HepG2 (cell line): ENCODE measurements around the gene ELL3. TPM values are rescaled to one million over a fixed set of nuclear protein-coding genes. Genes with fewer than 3 reads are reported as not detected.

ENCODE experiments used
- ATF7 ChIP-seq, 2 experiments: fragments of 450-650 bp in 1 of 2; sonication (generic) in 1 of 2; formaldehyde crosslinking in 1 of 2; IDR thresholded peaks; 2 replicates each; pipeline versions ENCODE4 v1.4.0 to v1.6.1; 2016 to 2020; ENCODE audit warnings: antibody characterized with exemption in 1 of 2, mild to moderate bottlenecking in 1 of 2, missing genetic modification reagents in 1 of 2
- CBX5 ChIP-seq: sonication (generic); formaldehyde crosslinking; IDR thresholded peaks from 2 replicates; pipeline ENCODE4 v1.4.0; 2020; ENCODE audit warnings: missing genetic modification reagents, borderline replicate concordance
- FOXO4 ChIP-seq: sonication (generic); formaldehyde crosslinking; conservative IDR thresholded peaks from 2 replicates; pipeline ENCODE4 v1.8.1; 2023; ENCODE audit warnings: missing genetic modification reagents
- FOXP1 ChIP-seq, 2 experiments: fragments of 450-650 bp in 1 of 2; IDR thresholded peaks; 2 replicates each; pipeline ENCODE4 v1.6.1; 2017 to 2018; ENCODE audit warnings: antibody characterized with exemption in 1 of 2
- GATA4 ChIP-seq: sonication (generic); IDR thresholded peaks from 2 replicates; pipeline ENCODE4 v1.6.1; 2016; ENCODE audit warnings: antibody characterized with exemption, low read depth, borderline replicate concordance
- MNT ChIP-seq: fragments of 450-650 bp; IDR thresholded peaks from 2 replicates; pipeline ENCODE4 v1.6.1; 2016
- PAXIP1 ChIP-seq: sonication (generic); formaldehyde crosslinking; conservative IDR thresholded peaks from 2 replicates; pipeline ENCODE4 v1.4.0; 2020; ENCODE audit warnings: mild to moderate bottlenecking, missing genetic modification reagents, moderate library complexity
- RBFOX2 ChIP-seq: fragments of 200-400 bp; formaldehyde crosslinking; IDR thresholded peaks from 2 replicates; pipeline ENCODE4 v1.6.1; 2017; ENCODE audit warnings: low read depth, mild to moderate bottlenecking, low read length
- SALL2 ChIP-seq: sonication (generic); formaldehyde crosslinking; IDR thresholded peaks from 2 replicates; pipeline ENCODE4 v1.8.1; 2023; ENCODE audit warnings: mild to moderate bottlenecking, missing genetic modification reagents, inconsistent platforms
- TFDP1 ChIP-seq: IDR thresholded peaks from 2 replicates; pipeline ENCODE4 v1.6.1; 2016; ENCODE audit warnings: missing compliant biosample characterization, missing genetic modification reagents, borderline replicate concordance
- ZBTB14 ChIP-seq: sonication (generic); formaldehyde crosslinking; IDR thresholded peaks from 2 replicates; pipeline ENCODE4 v1.4.0; 2020; ENCODE audit warnings: missing genetic modification reagents
- ZNF124 ChIP-seq: sonication (generic); formaldehyde crosslinking; IDR thresholded peaks from 2 replicates; pipeline ENCODE4 v1.4.0; 2020; ENCODE audit warnings: missing genetic modification reagents
- ZNF510 ChIP-seq: sonication (generic); formaldehyde crosslinking; IDR thresholded peaks from 2 replicates; pipeline ENCODE4 v1.4.0; 2020; ENCODE audit warnings: low read depth, mild to moderate bottlenecking, missing genetic modification reagents
- ZNF83 ChIP-seq: sonication (generic); formaldehyde crosslinking; IDR thresholded peaks from 2 replicates; pipeline ENCODE4 v1.4.0; 2020; ENCODE audit warnings: missing genetic modification reagents, mild to moderate bottlenecking, borderline replicate concordance
- ZNF883 ChIP-seq: sonication (generic); formaldehyde crosslinking; IDR thresholded peaks from 2 replicates; pipeline ENCODE4 v1.5.1; 2020; ENCODE audit warnings: mild to moderate bottlenecking, missing genetic modification reagents; ENCODE audit errors: not compliant biosample characterization
- polyA plus RNA-seq, 8 experiments: library from polyadenylated mRNA; depleted of rRNA in 3 of 8; stranded (reverse) in 7 of 8; unstranded in 1 of 8; fragments of >200 nt; fragmentation: Illumina TruSeq in 4 of 8; extraction: Trizol in 4 of 8; gene quantifications; 2 replicates each; pipeline versions ENCODE4 v1.2.1 to v1.2.3, GENCODE V29; 2011 to 2016; ENCODE audit warnings: low read depth in 4 of 8, missing spikeins in 1 of 8, mixed read lengths in 1 of 8; ENCODE audit not compliant: insufficient read depth in 1 of 8
- total RNA-seq, 5 experiments: library from RNA; depleted of rRNA; stranded (reverse); fragments of >200 nt; fragmentation: Illumina TruSeq; extraction: Trizol; gene quantifications; 2 replicates each; pipeline ENCODE4 v1.2.3, GENCODE V29; 2016; ENCODE audit warnings: low read depth in 1 of 5

Gene ELL3
- total and polyA plus RNA-seq, 2 of the 13 experiments (the other 11 are each of a cell fraction or from before 2014, with no cell fraction given) = 6.1 to 8.8 TPM

GRCh38 chr15:43791993-43792760, 15.4 kb upstream of the ELL3 start, which contains the start of gene SERF2 (continued):
- TF ChIP-seq ZNF124 (CRISPR knock-in tag) = peak; percentile 69; the same call in 1 of the 2 replicates
- TF ChIP-seq CBX5 (CRISPR knock-in tag) = peak; percentile 17; the same call in 1 of the 2 replicates
- no peak for TF ChIP-seq FOXP1 (IDR thresholded peaks at IDR 0.05)
- 0 out of 2 replicates have a peak, but pooled peaks have one; percentile 6 for TF ChIP-seq FOXP1 (CRISPR knock-in tag; IDR thresholded peaks at IDR 0.05)
- TF ChIP-seq SALL2 (CRISPR knock-in tag) = peak; percentile 65; the same call in 1 of the 2 replicates
- TF ChIP-seq ZNF83 (CRISPR knock-in tag) = 0 out of 2 replicates have a peak, but pooled peaks have one; percentile 23
- 0 out of 2 replicates have a peak, but pooled peaks have one; percentile 35 for TF ChIP-seq ZNF510 (CRISPR knock-in tag)
- peak; percentile 89; the same call in 1 of the 2 replicates for TF ChIP-seq TFDP1
- TF ChIP-seq GATA4 = 0 out of 2 replicates have a peak, but pooled peaks have one; percentile 33
- peak; percentile 51 for TF ChIP-seq PAXIP1 (CRISPR knock-in tag)
- TF ChIP-seq ZNF883 (CRISPR knock-in tag) = peak; percentile 17
- TF ChIP-seq ATF7 (IDR thresholded peaks at IDR 0.05) = peak; percentile 47; the same call in 1 of the 2 replicates
- TF ChIP-seq ATF7 (CRISPR knock-in tag; IDR thresholded peaks at IDR 0.05) = peak; percentile 88
- peak; percentile 99 for TF ChIP-seq MNT
- TF ChIP-seq ZBTB14 (CRISPR knock-in tag) = peak; percentile 62
- TF ChIP-seq FOXO4 (CRISPR knock-in tag) = 0 out of 2 replicates have a peak, but pooled peaks have one; percentile 69
- TF ChIP-seq RBFOX2 = peak; percentile 98
